Endodermal cell (in vitro differentiated cells): ENCODE data around the gene NSG1. TPM values are rescaled to one million over a fixed set of nuclear protein-coding genes. Genes with fewer than 3 reads are reported as not detected.

Experiments used
- DNase-seq: peaks from one replicate; pipeline ENCODE4 v3.0.0-alpha.2; 2017
- H3K27ac ChIP-seq: 2 replicates; pipeline ENCODE4 v1.5.1; 2013; ENCODE audit warnings: mild to moderate bottlenecking, low read depth, low read length, moderate library complexity
- H3K27me3 ChIP-seq: 2 replicates; pipeline ENCODE4 v1.6.1; 2013; ENCODE audit warnings: mild to moderate bottlenecking, low read length, moderate library complexity; ENCODE audit not compliant: insufficient read depth, control insufficient read depth, poor library complexity, severe bottlenecking
- H3K36me3 ChIP-seq: 2 replicates; pipeline ENCODE4 v1.7.0; 2013; ENCODE audit warnings: mild to moderate bottlenecking, low read length, moderate library complexity; ENCODE audit not compliant: control insufficient read depth, insufficient read depth
- H3K4me1 ChIP-seq: one replicate; pipeline ENCODE4 v1.7.0; 2013; ENCODE audit warnings: low read length; ENCODE audit not compliant: control insufficient read depth, insufficient read depth
- H3K4me3 ChIP-seq: 2 replicates; pipeline ENCODE4 v1.5.1; 2013; ENCODE audit warnings: mild to moderate bottlenecking, low read length, moderate library complexity
- H3K9ac ChIP-seq: 2 replicates; pipeline ENCODE4 v1.6.1; 2013; ENCODE audit warnings: mild to moderate bottlenecking, low read length, moderate library complexity; ENCODE audit not compliant: poor library complexity, severe bottlenecking; ENCODE audit errors: extremely low read depth
- H3K9me3 ChIP-seq: 2 replicates; pipeline ENCODE4 v1.6.1; 2013; ENCODE audit warnings: mild to moderate bottlenecking, low read length, moderate library complexity; ENCODE audit not compliant: control insufficient read depth
- H3K27ac Mint-ChIP-seq: 2 replicates; pipeline ENCODE4 v1.8.0; 2020; ENCODE audit warnings: mixed read lengths
- H3K27me3 Mint-ChIP-seq: 2 replicates; pipeline ENCODE4 v1.8.0; 2021; ENCODE audit warnings: mild to moderate bottlenecking, mixed read lengths; ENCODE audit not compliant: insufficient read depth
- H3K36me3 Mint-ChIP-seq: 2 replicates; pipeline ENCODE4 v1.8.0; 2020; ENCODE audit warnings: low read depth, mixed read lengths
- H3K4me1 Mint-ChIP-seq: 2 replicates; pipeline ENCODE4 v1.8.0; 2020; ENCODE audit warnings: mixed read lengths
- H3K4me3 Mint-ChIP-seq: 2 replicates; pipeline ENCODE4 v1.8.0; 2020; ENCODE audit warnings: mild to moderate bottlenecking, moderate library complexity, mixed read lengths
- H3K9me3 Mint-ChIP-seq: 2 replicates; pipeline ENCODE4 v1.8.0; 2020; ENCODE audit warnings: mild to moderate bottlenecking, mixed read lengths
- WGBS, 2 experiments: methylation state at CpG; one replicate each; pipeline versions ENCODE4 v1.1.5 to v1.1.7; 2013; ENCODE audit warnings: missing lambda C conversion rate in 2 of 2, mixed read lengths in 1 of 2; ENCODE audit not compliant: insufficient coverage in 1 of 2, insufficient read length in 1 of 2; 5-methylcytosine and 5-hydroxymethylcytosine counted together
- total RNA-seq, 2 donors: library from RNA; stranded (reverse); fragmentation: NEBNext Ultra II Directional in 1 of 2; extraction: Animal tissue kit (Norgen Biotek cat#: 25700) in 1 of 2; gene quantifications; 2 replicates in 1 of 2; 3 replicates in 1 of 2; pipeline ENCODE4 v1.2.1, GENCODE V29; 2021
- TF ChIP-seq, protein P1 (sequence below): fragments of 200-600 bp; sonication (generic); conservative IDR thresholded peaks from 2 replicates; pipeline ENCODE4 v1.5.0; 2021; ENCODE audit warnings: antibody characterized with exemption, mild to moderate bottlenecking

The NSG1 gene
- total RNA-seq, 2 donors from 2014 or later: 1.8 to 6.0 TPM

DNA sequence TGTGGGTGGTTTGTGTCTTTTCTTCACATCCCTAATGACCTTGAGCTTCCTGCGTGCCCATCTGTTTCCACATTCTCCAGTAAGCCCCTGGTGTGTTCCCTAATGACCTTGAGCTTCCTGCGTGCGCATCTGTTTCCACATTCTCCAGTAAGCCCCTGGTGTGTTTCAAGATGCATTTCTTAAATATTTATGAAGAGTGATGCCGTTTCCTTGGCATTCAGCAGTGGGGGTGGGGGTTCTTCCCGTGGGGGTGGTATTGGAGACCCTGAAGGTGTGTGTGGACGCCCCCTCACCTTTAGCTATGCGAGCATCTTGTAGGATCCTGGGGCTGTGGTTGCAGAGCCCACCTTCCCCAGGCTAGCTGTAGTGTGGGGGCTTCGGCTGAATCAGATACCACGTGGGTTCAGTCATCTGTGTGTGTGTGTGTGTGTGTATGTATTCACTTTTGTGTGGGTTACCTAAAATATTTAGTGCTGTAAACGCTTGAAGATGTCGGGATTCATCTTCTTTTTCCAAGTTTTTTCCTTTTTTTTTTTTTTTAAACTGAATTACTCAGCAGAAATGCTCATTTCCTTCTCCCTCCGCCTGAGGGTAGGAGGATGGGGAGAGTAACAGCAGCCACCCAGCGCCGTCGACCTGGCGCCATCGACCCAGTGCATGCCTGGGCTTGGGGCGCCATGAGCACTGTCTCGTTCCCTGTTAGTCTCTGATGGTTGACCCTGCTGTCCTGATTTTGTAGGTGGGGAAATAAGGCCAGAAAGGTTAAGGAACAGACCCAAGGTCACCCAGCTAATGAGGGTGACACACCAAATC is 9.9 kb downstream of the NSG1 start:
- TF ChIP-seq, protein P1, sequence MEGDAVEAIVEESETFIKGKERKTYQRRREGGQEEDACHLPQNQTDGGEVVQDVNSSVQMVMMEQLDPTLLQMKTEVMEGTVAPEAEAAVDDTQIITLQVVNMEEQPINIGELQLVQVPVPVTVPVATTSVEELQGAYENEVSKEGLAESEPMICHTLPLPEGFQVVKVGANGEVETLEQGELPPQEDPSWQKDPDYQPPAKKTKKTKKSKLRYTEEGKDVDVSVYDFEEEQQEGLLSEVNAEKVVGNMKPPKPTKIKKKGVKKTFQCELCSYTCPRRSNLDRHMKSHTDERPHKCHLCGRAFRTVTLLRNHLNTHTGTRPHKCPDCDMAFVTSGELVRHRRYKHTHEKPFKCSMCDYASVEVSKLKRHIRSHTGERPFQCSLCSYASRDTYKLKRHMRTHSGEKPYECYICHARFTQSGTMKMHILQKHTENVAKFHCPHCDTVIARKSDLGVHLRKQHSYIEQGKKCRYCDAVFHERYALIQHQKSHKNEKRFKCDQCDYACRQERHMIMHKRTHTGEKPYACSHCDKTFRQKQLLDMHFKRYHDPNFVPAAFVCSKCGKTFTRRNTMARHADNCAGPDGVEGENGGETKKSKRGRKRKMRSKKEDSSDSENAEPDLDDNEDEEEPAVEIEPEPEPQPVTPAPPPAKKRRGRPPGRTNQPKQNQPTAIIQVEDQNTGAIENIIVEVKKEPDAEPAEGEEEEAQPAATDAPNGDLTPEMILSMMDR: no peak
- H3K36me3 ChIP-seq: no peaks in the 10 kb centered on the region
- no peaks in the 10 kb centered on the region for H3K36me3 Mint-ChIP-seq
- H3K4me1 Mint-ChIP-seq: no peaks in the 10 kb centered on the region
- no peaks in the 10 kb centered on the region for H3K9me3 ChIP-seq
- H3K4me3 Mint-ChIP-seq: no peak overlapping the region
- no peaks in the 10 kb centered on the region for H3K4me1 ChIP-seq
- peaks cover 3% of the 10 kb centered on the region for H3K27me3 Mint-ChIP-seq
- H3K9me3 Mint-ChIP-seq: peaks cover 1% of the 10 kb centered on the region
- no peak overlapping the region for H3K27ac ChIP-seq
- WGBS, 2 experiments: 82 to 90% methylated on average over 8 to 18 of the region's 19 CpGs
- peaks cover 23% of the 10 kb centered on the region for H3K27me3 ChIP-seq
- no peak overlapping the region for H3K4me3 ChIP-seq
- peak; percentile 67 for DNase-seq
- H3K27ac Mint-ChIP-seq: no peak overlapping the region
- H3K9ac ChIP-seq: no peak overlapping the region

DNA sequence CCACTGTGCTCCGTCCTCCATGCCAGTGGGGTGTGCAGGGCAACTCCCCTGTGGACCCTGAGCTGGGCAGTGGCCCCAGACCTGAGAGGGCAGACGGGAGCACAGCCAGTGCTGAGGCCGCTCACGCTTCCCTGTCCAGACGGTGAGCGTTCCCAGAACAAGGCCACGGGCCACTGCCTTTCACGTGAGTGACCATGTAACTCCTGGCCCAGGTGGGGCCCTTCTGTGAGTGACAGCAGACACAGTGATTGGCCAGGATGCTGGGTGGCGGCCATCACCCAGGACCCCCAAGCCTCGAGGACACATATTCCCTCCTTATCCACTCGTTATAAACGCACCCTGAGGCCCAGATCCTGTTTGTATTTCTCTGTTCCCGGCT is 10.5 kb downstream of the NSG1 start:
- Histone ChIP-seq H3K9me3 (no peaks in the 10 kb centered on the region), H3K27ac (no peak overlapping the region), H3K4me1 (no peaks in the 10 kb centered on the region), H3K9ac (no peak overlapping the region), H3K4me3 (no peak overlapping the region), H3K27me3 (peaks cover 23% of the 10 kb centered on the region), H3K36me3 (no peaks in the 10 kb centered on the region)
- Mint-ChIP-seq H3K4me3 (no peak overlapping the region), H3K36me3 (no peaks in the 10 kb centered on the region), H3K27me3 (peaks cover 3% of the 10 kb centered on the region), H3K4me1 (no peaks in the 10 kb centered on the region), H3K27ac (no peak overlapping the region), H3K9me3 (peaks cover 1% of the 10 kb centered on the region)
- TF ChIP-seq, protein P1: no peak
- DNase-seq: no peak
- WGBS, 2 experiments: 92 to 95% methylated on average over 12 to 13 of the region's 13 CpGs

DNA sequence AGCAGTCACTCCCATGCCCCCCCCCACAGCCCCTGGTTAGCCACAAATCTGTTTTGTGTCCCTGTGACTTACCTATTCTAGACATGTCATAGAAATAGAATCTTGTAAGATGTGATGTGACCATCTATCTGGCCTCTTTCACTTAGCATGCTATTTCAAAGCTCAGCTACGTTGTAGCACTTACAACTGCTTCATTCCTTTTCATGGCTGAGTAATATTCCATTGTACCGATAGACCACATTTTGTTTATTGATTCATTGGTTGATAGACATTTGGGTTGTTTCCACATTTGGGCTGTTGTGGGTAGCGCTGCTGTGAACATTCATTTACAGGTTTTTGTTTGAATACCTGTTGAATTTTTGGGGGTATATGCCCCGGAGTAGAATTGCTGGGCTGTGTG is 11.5 kb downstream of the NSG1 start:
- Histone ChIP-seq H3K27me3 (peaks cover 20% of the 10 kb centered on the region), H3K36me3 (no peaks in the 10 kb centered on the region), H3K4me3 (no peak overlapping the region), H3K9me3 (no peaks in the 10 kb centered on the region), H3K4me1 (no peaks in the 10 kb centered on the region), H3K9ac (no peak overlapping the region), H3K27ac (no peak overlapping the region)
- no peak overlapping the region for H3K4me3 Mint-ChIP-seq
- H3K36me3 Mint-ChIP-seq: no peaks in the 10 kb centered on the region
- peaks cover 3% of the 10 kb centered on the region for H3K27me3 Mint-ChIP-seq
- 50 to 80% methylated on average over 2 to 4 of the region's 4 CpGs for WGBS, 2 experiments
- TF ChIP-seq, protein P1: no peak
- H3K27ac Mint-ChIP-seq: no peak overlapping the region
- H3K9me3 Mint-ChIP-seq: peaks cover 1% of the 10 kb centered on the region
- DNase-seq: no peak
- peaks cover 2% of the 10 kb centered on the region for H3K4me1 Mint-ChIP-seq
